Testis (tissue), 3 donors: ENCODE data around the gene PCK1. TPM values are rescaled to one million over a fixed set of nuclear protein-coding genes. Genes with fewer than 3 reads are reported as not detected.

Experiments
- DNase-seq: peaks from one replicate; pipeline ENCODE4 v3.0.0-alpha.2; 2019
- H3K27ac ChIP-seq, 2 donors: fragments of 200-600 bp; sonication (generic); one replicate each; pipeline ENCODE4 v1.5.1; 2019
- H3K27me3 ChIP-seq: fragments of 200-600 bp; sonication (generic); one replicate; pipeline ENCODE4 v1.5.1; 2019
- H3K36me3 ChIP-seq: fragments of 200-600 bp; sonication (generic); one replicate; pipeline ENCODE4 v1.5.1; 2017; ENCODE audit warnings: low read depth; ENCODE audit errors: missing control alignments
- H3K4me1 ChIP-seq: fragments of 200-600 bp; sonication (generic); one replicate; pipeline ENCODE4 v1.5.1; 2019
- H3K4me3 ChIP-seq, 2 donors: fragments of 200-600 bp; sonication (generic); one replicate each; pipeline ENCODE4 v1.5.1; 2017 to 2019
- H3K9me3 ChIP-seq: fragments of 200-600 bp; sonication (generic); one replicate; pipeline ENCODE4 v1.5.1; 2017
- POLR2A ChIP-seq: fragments of 450-650 bp; IDR thresholded peaks from one replicate; pipeline ENCODE4 v1.6.1; 2017; ENCODE audit warnings: antibody characterized with exemption, mild to moderate bottlenecking, moderate library complexity
- whole genome bisulfite sequencing, 2 donors: methylation state at CpG; one replicate each; pipeline ENCODE4 v1.1.5; 2018; 5-methylcytosine and 5-hydroxymethylcytosine counted together
- intact Hi-C: fragments of 100-400 bp; cut with DNase I; formaldehyde crosslinking; loops from one replicate; pipeline ENCODE4 v1.15.1; 2023; ENCODE audit warnings: low total_unique reads
- polyA plus RNA-seq: library from polyadenylated mRNA; stranded (reverse); fragments of 350-450 nt; fragmentation: Illumina TruSeq; extraction: RNeasy Lipid Tissue Mini Kit (QIAGEN cat#74804); gene quantifications from one replicate; pipeline ENCODE4 v1.2.3, GENCODE V29; 2014; ENCODE audit warnings: low read depth, low replicate concordance; ENCODE audit not compliant: insufficient read depth
- total RNA-seq, 2 donors: library from RNA; depleted of rRNA; stranded (reverse); fragments of >200 nt; gene quantifications; one replicate each; pipeline ENCODE4 v1.2.3, GENCODE V29; 2016
- TF ChIP-seq, protein P1 (sequence below), 3 experiments: fragments of 450-650 bp in 2 of 3; fragments of 200-600 bp in 1 of 3; sonication (generic) in 1 of 3; IDR thresholded peaks; one replicate each; pipeline ENCODE4 v1.5.1; 2016 to 2019; ENCODE audit warnings: antibody characterized with exemption in 3 of 3, mild to moderate bottlenecking in 2 of 3, moderate library complexity in 1 of 3

PCK1 gene
- total and polyA plus RNA-seq, 3 donors from 2014 or later, result 0.19 to 3.1 (median 0.88) TPM

DNA sequence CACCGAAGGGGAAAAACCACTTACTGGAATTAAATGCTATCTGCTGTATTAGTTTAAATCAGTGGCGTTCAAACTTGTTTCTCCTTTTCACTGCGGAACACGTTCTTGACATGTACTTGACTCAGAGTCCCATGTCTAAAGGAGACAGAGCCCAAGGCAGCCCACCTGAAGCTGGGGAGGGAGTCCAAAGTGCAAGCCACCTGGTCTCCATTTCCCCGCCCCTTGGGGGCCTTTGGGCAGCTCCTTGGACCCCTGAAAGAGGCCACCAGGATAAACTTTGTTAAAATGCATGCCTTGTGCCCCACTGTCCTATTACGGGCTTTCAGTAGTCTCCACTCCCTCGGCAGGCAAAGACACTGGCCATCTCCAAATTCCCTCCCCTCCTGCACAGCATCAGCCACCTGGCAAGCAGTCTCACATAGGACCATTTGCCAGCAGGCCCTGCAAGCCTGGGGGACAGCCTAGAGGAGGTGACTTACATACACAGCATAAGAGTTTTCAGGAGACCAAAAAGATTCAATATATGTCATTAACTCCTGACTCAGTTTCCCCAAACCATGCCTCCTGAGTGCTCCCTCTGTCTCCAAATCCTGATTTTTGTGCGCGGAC lies 6.7 kb downstream of the PCK1 start:
- Histone ChIP-seq H3K4me1 (no peaks in the 10 kb centered on the region), H3K4me3 (no peak overlapping the region), H3K27ac (no peak overlapping the region), H3K9me3 (no peaks in the 10 kb centered on the region), H3K27me3 (no peaks in the 10 kb centered on the region), H3K36me3 (no peaks in the 10 kb centered on the region)
- DNase-seq, result no peak
- WGBS, 2 donors, result 86 to 88% methylated on average over 8 to 9 of the region's 9 CpGs
- TF ChIP-seq POLR2A, result no peak
- TF ChIP-seq, protein P1, sequence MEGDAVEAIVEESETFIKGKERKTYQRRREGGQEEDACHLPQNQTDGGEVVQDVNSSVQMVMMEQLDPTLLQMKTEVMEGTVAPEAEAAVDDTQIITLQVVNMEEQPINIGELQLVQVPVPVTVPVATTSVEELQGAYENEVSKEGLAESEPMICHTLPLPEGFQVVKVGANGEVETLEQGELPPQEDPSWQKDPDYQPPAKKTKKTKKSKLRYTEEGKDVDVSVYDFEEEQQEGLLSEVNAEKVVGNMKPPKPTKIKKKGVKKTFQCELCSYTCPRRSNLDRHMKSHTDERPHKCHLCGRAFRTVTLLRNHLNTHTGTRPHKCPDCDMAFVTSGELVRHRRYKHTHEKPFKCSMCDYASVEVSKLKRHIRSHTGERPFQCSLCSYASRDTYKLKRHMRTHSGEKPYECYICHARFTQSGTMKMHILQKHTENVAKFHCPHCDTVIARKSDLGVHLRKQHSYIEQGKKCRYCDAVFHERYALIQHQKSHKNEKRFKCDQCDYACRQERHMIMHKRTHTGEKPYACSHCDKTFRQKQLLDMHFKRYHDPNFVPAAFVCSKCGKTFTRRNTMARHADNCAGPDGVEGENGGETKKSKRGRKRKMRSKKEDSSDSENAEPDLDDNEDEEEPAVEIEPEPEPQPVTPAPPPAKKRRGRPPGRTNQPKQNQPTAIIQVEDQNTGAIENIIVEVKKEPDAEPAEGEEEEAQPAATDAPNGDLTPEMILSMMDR (IDR thresholded peaks at IDR 0.05), result no peak
- intact Hi-C loops, result no loop called here

DNA sequence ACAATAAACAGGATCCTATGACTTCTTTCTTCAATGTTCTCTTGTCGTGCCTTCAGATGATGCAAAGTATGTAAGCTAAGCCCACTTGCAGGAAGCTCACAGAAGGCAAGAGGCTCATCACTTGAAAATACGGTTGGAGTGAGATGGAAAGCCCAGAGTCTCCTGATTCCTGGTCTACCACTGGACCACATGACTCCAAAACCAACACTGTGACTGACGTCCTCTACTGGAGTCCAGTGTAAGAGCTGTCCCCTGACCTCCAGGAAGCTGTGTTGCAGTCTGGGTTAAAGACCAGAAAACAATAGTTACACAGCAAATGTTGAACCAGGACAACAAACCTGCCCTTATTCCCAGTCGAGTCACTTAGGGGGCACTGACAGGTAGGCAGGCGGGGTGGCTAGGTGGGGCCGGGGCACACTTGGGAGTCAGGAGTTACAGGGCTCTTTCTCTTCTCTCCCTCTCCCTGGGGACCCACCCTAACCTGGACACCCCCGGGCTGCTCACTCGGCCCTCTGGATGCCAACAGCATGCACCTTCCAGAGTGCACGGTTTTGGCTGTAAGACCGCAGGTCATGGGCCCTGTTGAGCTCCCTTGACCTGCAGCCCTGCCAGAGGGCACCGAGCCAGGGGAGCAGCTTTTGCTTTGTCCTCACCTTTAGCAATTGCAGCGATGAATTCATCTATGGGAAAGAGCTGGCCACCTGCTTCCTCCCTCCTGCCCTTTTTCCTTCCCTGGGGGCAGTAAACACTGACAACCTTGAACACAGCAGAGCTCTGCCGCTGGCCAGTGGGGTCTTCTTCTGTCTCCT lies 7.4 kb downstream of the PCK1 start:
- no peak for DNase-seq
- WGBS, 2 donors, result 55 to 69% methylated on average over 9 to 13 of the region's 13 CpGs
- no peak overlapping the region for H3K27ac ChIP-seq
- intact Hi-C loops, result no loop called here
- H3K4me3 ChIP-seq, result no peak overlapping the region
- no peaks in the 10 kb centered on the region for H3K4me1 ChIP-seq
- no peaks in the 10 kb centered on the region for H3K36me3 ChIP-seq
- no peaks in the 10 kb centered on the region for H3K9me3 ChIP-seq
- TF ChIP-seq, protein P1 (IDR thresholded peaks at IDR 0.05), result no peak
- no peak for TF ChIP-seq POLR2A
- no peaks in the 10 kb centered on the region for H3K27me3 ChIP-seq

GRCh38 chr20:57568960-57569359 lies 8.1 kb downstream of the PCK1 start:
- intact Hi-C loops, result no loop called here
- H3K27ac ChIP-seq, result no peak overlapping the region
- no peak overlapping the region for H3K4me3 ChIP-seq
- WGBS, 2 donors, result 93% methylated on average over 12 of the region's 12 CpGs
- TF ChIP-seq, protein P1 (IDR thresholded peaks at IDR 0.05), result no peak
- no peak for TF ChIP-seq POLR2A
- no peaks in the 10 kb centered on the region for H3K36me3 ChIP-seq
- H3K9me3 ChIP-seq, result no peaks in the 10 kb centered on the region
- DNase-seq, result no peak
- H3K4me1 ChIP-seq, result no peaks in the 10 kb centered on the region
- H3K27me3 ChIP-seq, result no peaks in the 10 kb centered on the region

- Histone ChIP-seq H3K4me1 (no peaks in the 10 kb centered on the region), H3K4me3 (no peak overlapping the region), H3K9me3 (no peaks in the 10 kb centered on the region), H3K36me3 (no peaks in the 10 kb centered on the region), H3K27me3 (no peaks in the 10 kb centered on the region), H3K27ac (no peak overlapping the region)
- TF ChIP-seq, protein P1 (IDR thresholded peaks at IDR 0.05), result no peak
- no peak for TF ChIP-seq POLR2A
- intact Hi-C loops, result no loop called here
- 79 to 80% methylated on average over 20 of the region's 20 CpGs for whole genome bisulfite sequencing, 2 donors
- DNase-seq, result no peak
Measured at GRCh38 chr20:57570145-57570850, 9.4 kb downstream of the PCK1 start.
